HepG2 (cell line): ENCODE results near the gene SPAG7. TPM values are rescaled to one million over a fixed set of nuclear protein-coding genes. Genes with fewer than 3 reads are reported as not detected.
A peak's percentile ranks its signal among the peaks of the same experiment; 100 is the strongest.

ENCODE experiments used
- BRF2 ChIP-seq: sonication (generic); formaldehyde crosslinking; IDR thresholded peaks from 2 replicates; pipeline ENCODE4 v1.8.1; 2022; ENCODE audit warnings: mild to moderate bottlenecking, missing genetic modification reagents
- CCDC6 ChIP-seq: sonication (generic); formaldehyde crosslinking; IDR thresholded peaks from 2 replicates; pipeline ENCODE4 v1.8.1; 2022; ENCODE audit warnings: mild to moderate bottlenecking, missing genetic modification reagents, moderate library complexity
- E2F2 ChIP-seq: sonication (generic); formaldehyde crosslinking; IDR thresholded peaks from 2 replicates; pipeline ENCODE4 v1.4.0; 2020; ENCODE audit warnings: missing genetic modification reagents, borderline replicate concordance
- FOXJ3 ChIP-seq: sonication (generic); formaldehyde crosslinking; IDR thresholded peaks from 2 replicates; pipeline ENCODE4 v1.4.0; 2020; ENCODE audit warnings: missing genetic modification reagents, mild to moderate bottlenecking, borderline replicate concordance
- MEF2D ChIP-seq: sonication (generic); formaldehyde crosslinking; IDR thresholded peaks from 2 replicates; pipeline ENCODE4 v1.5.1; 2020; ENCODE audit warnings: mild to moderate bottlenecking, missing genetic modification reagents
- MXD4 ChIP-seq: IDR thresholded peaks from 2 replicates; pipeline ENCODE4 v1.6.1; 2016; ENCODE audit warnings: mild to moderate bottlenecking, missing biosample characterization, missing genetic modification reagents
- MYPOP ChIP-seq: sonication (generic); formaldehyde crosslinking; IDR thresholded peaks from 2 replicates; pipeline ENCODE4 v1.8.1; 2023; ENCODE audit warnings: mild to moderate bottlenecking, moderate library complexity, missing genetic modification reagents
- NFYB ChIP-seq: sonication (generic); formaldehyde crosslinking; IDR thresholded peaks from 2 replicates; pipeline ENCODE4 v1.4.0; 2020; ENCODE audit warnings: missing genetic modification reagents
- PAXIP1 ChIP-seq: sonication (generic); formaldehyde crosslinking; conservative IDR thresholded peaks from 2 replicates; pipeline ENCODE4 v1.4.0; 2020; ENCODE audit warnings: mild to moderate bottlenecking, missing genetic modification reagents, moderate library complexity
- RELA ChIP-seq: sonication (generic); formaldehyde crosslinking; IDR thresholded peaks from 2 replicates; pipeline ENCODE4 v1.4.0; 2020; ENCODE audit warnings: missing genetic modification reagents
- SMARCE1 ChIP-seq: fragments of 450-650 bp; IDR thresholded peaks from 2 replicates; pipeline ENCODE4 v1.6.1; 2017; ENCODE audit warnings: borderline replicate concordance
- SP1 ChIP-seq, 2 experiments: fragments of 450-650 bp in 1 of 2; sonication (generic) in 1 of 2; formaldehyde crosslinking in 1 of 2; IDR thresholded peaks; 2 replicates each; pipeline versions ENCODE4 v1.4.0 to v1.6.1; 2016 to 2020; ENCODE audit warnings: missing genetic modification reagents in 1 of 2
- SPEN ChIP-seq: sonication (generic); formaldehyde crosslinking; IDR thresholded peaks from 2 replicates; pipeline ENCODE4 v1.5.1; 2020; ENCODE audit warnings: low read depth, mild to moderate bottlenecking, missing genetic modification reagents
- YEATS4 ChIP-seq: sonication (generic); formaldehyde crosslinking; IDR thresholded peaks from 2 replicates; pipeline ENCODE4 v1.4.0; 2020; ENCODE audit warnings: missing genetic modification reagents, borderline replicate concordance
- ZFX ChIP-seq: sonication (generic); formaldehyde crosslinking; IDR thresholded peaks from 2 replicates; pipeline ENCODE4 v1.4.0; 2020; ENCODE audit warnings: mild to moderate bottlenecking, low read depth, missing genetic modification reagents, moderate library complexity
- ZMYM2 ChIP-seq: sonication (generic); formaldehyde crosslinking; IDR thresholded peaks from 2 replicates; pipeline ENCODE4 v1.8.0; 2022; ENCODE audit warnings: mild to moderate bottlenecking, missing genetic modification reagents
- ZNF317 ChIP-seq: sonication (generic); formaldehyde crosslinking; IDR thresholded peaks from 2 replicates; pipeline ENCODE4 v1.5.0; 2020; ENCODE audit warnings: mild to moderate bottlenecking, missing genetic modification reagents
- ZNF546 ChIP-seq: sonication (generic); formaldehyde crosslinking; conservative IDR thresholded peaks from 2 replicates; pipeline ENCODE4 v1.8.1; 2023; ENCODE audit warnings: mild to moderate bottlenecking, missing genetic modification reagents
- ZNF703 ChIP-seq: sonication (generic); formaldehyde crosslinking; IDR thresholded peaks from 2 replicates; pipeline ENCODE4 v1.5.1; 2020; ENCODE audit warnings: missing genetic modification reagents, mild to moderate bottlenecking, moderate library complexity, borderline replicate concordance
- ZNF709 ChIP-seq: sonication (generic); formaldehyde crosslinking; IDR thresholded peaks from 2 replicates; pipeline ENCODE4 v1.5.0; 2020; ENCODE audit warnings: mild to moderate bottlenecking, missing genetic modification reagents
- ZNF83 ChIP-seq: sonication (generic); formaldehyde crosslinking; IDR thresholded peaks from 2 replicates; pipeline ENCODE4 v1.4.0; 2020; ENCODE audit warnings: missing genetic modification reagents, mild to moderate bottlenecking, borderline replicate concordance
- ZSCAN21 ChIP-seq: sonication (generic); formaldehyde crosslinking; IDR thresholded peaks from 2 replicates; pipeline ENCODE4 v1.8.0; 2022; ENCODE audit warnings: mild to moderate bottlenecking, missing genetic modification reagents, moderate library complexity, borderline replicate concordance
- ZSCAN9 ChIP-seq: IDR thresholded peaks from 2 replicates; pipeline ENCODE4 v1.6.1; 2016; ENCODE audit warnings: borderline replicate concordance
- polyA plus RNA-seq, 8 experiments: library from polyadenylated mRNA; depleted of rRNA in 3 of 8; stranded (reverse) in 7 of 8; unstranded in 1 of 8; fragments of >200 nt; fragmentation: Illumina TruSeq in 4 of 8; extraction: Trizol in 4 of 8; gene quantifications; 2 replicates each; pipeline versions ENCODE4 v1.2.1 to v1.2.3, GENCODE V29; 2011 to 2016; ENCODE audit warnings: low read depth in 4 of 8, missing spikeins in 1 of 8, mixed read lengths in 1 of 8; ENCODE audit not compliant: insufficient read depth in 1 of 8
- total RNA-seq, 5 experiments: library from RNA; depleted of rRNA; stranded (reverse); fragments of >200 nt; fragmentation: Illumina TruSeq; extraction: Trizol; gene quantifications; 2 replicates each; pipeline ENCODE4 v1.2.3, GENCODE V29; 2016; ENCODE audit warnings: low read depth in 1 of 5

The SPAG7 gene
- total and polyA plus RNA-seq, 2 of the 13 experiments (the other 11 are each of a cell fraction or from before 2014, with no cell fraction given), result 51.0 to 59.0 TPM

- TF ChIP-seq YEATS4 (CRISPR knock-in tag), result no peak; the same call in 1 of the 2 replicates
- no peak for TF ChIP-seq ZNF83 (CRISPR knock-in tag)
- TF ChIP-seq BRF2 (CRISPR knock-in tag), result no peak
- TF ChIP-seq MXD4 (CRISPR knock-in tag), result no peak
- TF ChIP-seq ZSCAN9, result no peak
- no peak; the same call in 1 of the 2 replicates for TF ChIP-seq RELA (CRISPR knock-in tag)
- peak; percentile 69; the same call in 1 of the 2 replicates for TF ChIP-seq ZNF317 (CRISPR knock-in tag)
- no peak for TF ChIP-seq PAXIP1 (CRISPR knock-in tag)
- TF ChIP-seq MEF2D (CRISPR knock-in tag), result 0 out of 2 replicates have a peak, but pooled peaks have one; percentile 52
- TF ChIP-seq ZNF703, result no peak; the same call in 1 of the 2 replicates
- no peak for TF ChIP-seq NFYB (CRISPR knock-in tag)
- no peak for TF ChIP-seq ZMYM2 (CRISPR knock-in tag)
- no peak for TF ChIP-seq ZNF546 (CRISPR knock-in tag)
- 0 out of 2 replicates have a peak, but pooled peaks have one; percentile 32 for TF ChIP-seq FOXJ3 (CRISPR knock-in tag)
- TF ChIP-seq ZFX (CRISPR knock-in tag), result peak; percentile 52; the same call in 1 of the 2 replicates
- TF ChIP-seq MYPOP, result peak; percentile 15; the same call in 1 of the 2 replicates
- TF ChIP-seq SMARCE1, result no peak
- TF ChIP-seq CCDC6 (CRISPR knock-in tag), result no peak
- TF ChIP-seq ZNF709 (CRISPR knock-in tag), result 0 out of 2 replicates have a peak, but pooled peaks have one; percentile 9
- TF ChIP-seq E2F2 (CRISPR knock-in tag), result no peak
- 0 out of 2 replicates have a peak, but pooled peaks have one; percentile 11 for TF ChIP-seq ZSCAN21 (CRISPR knock-in tag)
- TF ChIP-seq SP1 (IDR thresholded peaks at IDR 0.05), result no peak
- TF ChIP-seq SP1 (CRISPR knock-in tag; IDR thresholded peaks at IDR 0.05), result no peak
- TF ChIP-seq SPEN (CRISPR knock-in tag), result peak; percentile 12; the same call in 1 of the 2 replicates
These were observed 17.4 kb downstream of the SPAG7 start (continued) for GRCh38 chr17:4950075-4950745.
